Stimulated activated CD4-positive, alpha-beta T cell treated with anti-CD3 and anti-CD28 coated beads, TNF-alpha, amount 100 ng/mL, for 1 hour (primary cell): Measurements from ENCODE around the gene KTN1.

Experiments
- DNase-seq, 3 donors: peaks; one replicate each; pipeline ENCODE4 v3.0.0-alpha.2; 2020; ENCODE audit warnings: low read depth in 3 of 3, low spot score in 1 of 3

Gene KTN1

DNA sequence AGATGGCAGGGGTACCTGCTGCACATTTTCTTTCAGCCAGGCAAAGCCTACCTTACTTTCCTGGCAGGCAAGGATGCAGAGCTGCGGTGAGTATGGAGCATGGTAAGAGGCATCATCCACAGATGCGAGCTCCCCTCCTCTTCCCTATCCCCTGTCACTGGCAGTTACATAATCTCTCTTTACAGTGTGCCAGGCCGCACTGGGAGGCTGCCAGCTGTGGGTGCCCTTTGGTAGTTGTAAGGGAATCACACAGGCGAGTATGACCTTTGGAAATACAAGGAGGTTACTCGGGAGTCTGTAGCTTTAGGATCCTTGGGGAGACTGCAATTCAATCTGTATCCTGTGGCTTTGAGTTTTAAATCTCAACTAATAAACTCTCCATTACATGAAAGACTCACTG is 132.5 kb downstream of the KTN1 start:
- no peak for DNase-seq

DNA sequence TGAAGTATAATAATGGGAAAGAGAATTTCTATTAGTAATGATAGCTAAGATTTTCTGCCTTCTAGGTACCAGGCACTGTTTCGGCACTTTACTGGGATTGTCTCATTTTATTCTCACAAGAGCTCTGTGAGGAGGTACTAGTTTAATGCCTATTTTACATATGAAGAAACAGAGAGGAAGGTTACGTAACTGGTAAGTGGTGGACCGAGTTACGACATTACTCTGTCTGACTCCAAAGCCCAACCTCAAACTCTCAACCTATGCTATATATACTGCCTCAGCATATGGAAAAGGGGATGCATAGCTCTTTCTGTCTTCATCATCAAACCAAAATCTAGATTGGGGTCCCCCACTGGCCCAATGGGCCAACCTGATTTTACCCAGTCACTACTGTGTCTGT is 133.5 kb downstream of the KTN1 start:
- no peak for DNase-seq

DNA sequence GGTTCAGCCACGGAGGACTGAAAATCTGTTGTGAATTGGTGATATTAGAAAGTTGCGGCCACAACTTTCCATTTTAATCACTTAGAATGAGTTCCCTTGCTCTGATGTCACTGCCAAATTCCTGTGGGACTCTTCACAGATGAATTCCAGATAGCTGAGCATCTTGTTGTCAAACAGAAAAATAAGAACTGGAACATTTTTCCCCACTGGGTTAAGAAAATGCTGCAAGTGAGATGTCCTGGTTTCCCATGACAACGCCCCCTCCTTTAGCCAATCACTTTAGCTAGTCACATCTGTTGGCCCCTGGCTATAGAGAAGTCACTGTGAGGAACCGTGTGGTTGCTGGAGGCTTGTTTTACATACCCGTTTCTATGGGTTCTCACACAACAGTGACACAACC is 135.9 kb downstream of the KTN1 start:
- no peak for DNase-seq

DNA sequence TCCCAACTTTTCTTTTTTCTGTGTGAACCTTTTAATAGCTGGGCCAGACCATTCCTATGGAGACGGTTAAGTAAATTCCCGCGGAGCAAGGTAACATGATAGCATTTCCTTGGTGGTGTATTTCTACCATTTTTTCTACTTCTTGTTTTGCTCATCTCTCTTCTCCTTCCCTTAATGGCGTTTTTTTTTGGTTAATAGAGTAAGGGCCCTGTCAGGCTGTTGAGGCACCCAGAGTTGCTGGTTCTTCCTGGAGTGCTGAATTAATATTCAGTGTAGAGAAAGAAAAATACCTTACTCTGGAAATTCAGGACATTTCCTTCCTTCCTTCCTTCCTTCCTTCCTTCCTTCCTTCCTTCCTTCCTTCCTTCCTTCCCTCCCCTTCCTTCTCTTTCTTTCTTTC is 137.6 kb downstream of the KTN1 start:
- DNase-seq: no peak

DNA sequence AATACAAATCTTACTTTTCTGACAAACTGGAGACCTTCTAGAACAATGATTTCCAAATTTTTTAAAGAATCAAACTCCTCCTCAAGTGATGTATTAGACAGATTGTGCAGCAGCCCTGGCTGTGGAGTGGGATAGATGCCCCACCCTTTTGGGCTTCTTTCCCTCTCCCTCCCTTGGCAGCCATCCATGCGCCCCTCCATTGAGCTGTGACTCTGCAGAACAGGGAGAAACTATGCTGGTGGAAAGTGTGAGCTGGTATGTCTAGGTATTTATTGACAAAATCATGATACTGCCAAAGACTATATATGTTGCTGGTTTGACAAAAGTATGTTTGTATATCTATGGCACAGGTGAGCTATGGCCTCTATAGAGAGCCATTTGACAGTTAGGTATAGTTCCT is 138.5 kb downstream of the KTN1 start:
- DNase-seq: no peak

DNA sequence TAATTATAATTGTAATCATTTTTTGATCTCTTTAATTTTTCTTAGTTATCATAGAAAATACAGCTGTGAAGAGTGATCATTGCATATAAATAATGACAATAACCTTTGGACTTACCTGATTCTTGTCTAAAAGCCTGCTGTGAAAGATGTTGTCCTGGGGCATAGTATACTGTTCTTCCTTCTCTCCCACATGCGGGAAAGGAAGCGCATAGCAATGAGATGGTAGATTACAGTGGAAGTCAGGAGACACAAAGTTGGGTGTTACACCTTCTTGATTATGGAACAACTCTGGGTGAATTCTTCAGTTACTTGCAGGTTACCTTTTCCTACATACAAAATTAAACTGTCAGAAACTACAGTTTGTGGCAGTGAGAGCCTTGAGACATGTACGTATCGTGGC is 140.8 kb downstream of the KTN1 start:
- no peak for DNase-seq

DNA sequence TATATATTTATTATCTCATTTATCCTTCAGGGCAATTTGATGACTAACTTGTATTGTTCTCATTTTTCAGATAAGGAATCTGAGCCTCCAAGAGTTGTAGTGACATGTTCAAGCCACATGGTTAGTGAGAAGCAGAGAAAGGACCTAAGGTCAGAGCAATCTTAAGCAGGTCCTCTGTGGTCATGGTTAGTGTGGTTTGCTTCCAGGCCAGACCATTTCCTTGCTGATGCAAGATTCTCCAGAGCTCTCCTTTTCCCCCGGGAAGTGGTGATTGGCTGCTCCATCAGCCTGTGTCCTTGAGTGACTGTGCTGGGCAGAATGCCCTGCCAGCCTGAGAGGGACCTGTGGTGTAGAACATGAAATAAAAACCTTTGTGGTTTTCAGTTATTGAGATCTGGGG is 141.3 kb downstream of the KTN1 start:
- no peak for DNase-seq

DNA sequence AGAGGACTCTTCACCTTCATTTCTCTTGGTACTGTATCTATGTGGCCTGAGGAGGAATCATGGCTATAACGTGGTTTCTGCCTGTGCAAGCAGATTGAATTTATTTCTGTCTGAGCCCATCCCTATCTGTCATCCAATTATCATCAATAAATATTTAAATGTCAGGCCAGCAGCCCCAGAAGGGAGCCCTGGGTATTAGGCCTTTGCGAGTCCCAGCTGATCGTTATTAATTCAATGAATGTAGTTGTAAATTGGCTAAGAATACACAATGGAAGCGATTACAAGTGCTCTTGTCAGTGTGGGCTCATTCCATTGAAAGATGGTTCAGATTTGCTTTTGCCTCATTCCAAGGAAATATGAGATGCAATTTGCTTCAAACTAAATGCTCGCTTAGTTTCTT is 142.0 kb downstream of the KTN1 start:
- no peak for DNase-seq

DNA sequence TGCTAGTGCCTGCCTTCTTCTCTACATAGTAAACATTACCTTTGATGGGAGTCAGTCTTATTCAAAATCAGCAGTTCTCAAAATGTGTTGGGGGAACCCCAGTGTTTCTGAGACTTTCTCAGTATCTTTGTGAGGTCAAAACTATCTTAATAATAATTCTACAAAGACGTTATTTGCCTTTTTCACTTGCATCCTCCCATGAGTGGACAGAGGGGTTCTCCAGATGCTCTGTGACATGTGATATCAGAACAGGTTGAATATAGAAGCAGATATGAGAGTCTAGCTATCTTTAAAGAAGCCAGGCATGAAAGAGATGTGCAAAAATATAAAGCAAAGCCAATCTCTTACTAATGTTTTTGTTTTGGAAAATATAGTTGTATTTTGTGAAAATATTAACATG is 144.7 kb downstream of the KTN1 start:
- DNase-seq: no peak

DNA sequence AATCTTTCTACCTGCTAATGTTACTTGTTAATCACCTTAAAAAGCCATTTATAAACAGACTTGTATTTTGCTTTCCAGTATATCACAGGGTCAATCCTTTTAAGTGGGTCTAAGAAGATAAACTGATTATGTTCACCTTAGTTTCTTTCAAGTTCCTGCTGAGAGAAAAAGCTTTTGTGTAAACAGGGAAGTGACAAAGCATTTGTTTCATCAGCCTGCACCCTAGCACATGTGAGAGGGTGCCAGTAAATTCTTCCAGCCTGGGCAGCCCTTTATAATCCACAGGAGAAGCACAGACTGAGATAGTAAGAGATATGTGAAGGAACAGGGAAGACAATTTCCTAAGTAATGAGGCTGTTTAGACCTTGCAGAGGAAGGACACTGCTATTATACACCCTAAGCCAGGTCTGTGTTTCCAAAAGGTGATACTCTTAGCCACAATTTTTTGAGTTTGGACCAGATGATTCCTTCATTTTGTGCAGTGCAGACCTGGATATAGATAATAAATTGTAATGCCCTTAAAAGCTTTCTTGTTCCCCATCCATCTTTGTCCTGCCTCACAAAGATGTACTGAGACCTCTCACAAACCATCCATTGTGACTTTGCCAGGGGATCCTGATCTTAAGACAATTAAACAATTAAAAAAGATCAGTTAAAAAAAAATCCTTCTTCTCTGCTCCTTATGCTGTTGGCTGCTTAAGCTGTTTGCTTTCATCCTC is 150.7 kb downstream of the KTN1 start:
- no peak for DNase-seq

DNA sequence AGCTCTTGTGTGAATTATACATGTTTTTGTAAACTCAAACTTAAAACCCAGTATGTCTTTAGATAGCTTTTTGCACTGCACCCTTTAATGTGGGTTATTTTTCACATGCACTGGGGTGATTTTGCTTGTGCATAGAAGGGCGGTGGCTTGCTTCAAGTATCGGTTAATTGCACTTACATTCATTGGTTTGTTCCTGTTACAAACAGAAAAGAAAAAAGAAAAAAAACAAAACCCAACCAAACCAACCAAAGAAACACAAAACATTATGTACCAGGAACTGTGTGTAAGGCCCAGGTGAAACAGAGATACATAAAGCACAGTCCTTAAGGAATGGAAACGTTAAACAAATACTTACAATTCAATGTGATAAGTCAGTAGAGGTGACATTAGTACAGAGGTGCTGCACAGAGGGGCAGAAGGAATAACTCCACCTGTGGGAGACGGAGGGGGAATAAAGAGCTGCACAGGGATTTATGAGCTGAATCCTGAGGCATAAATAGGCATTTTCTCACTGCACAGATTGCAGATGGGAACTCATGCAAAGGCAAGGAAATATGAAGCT is 151.4 kb downstream of the KTN1 start:
- no peak for DNase-seq

DNA sequence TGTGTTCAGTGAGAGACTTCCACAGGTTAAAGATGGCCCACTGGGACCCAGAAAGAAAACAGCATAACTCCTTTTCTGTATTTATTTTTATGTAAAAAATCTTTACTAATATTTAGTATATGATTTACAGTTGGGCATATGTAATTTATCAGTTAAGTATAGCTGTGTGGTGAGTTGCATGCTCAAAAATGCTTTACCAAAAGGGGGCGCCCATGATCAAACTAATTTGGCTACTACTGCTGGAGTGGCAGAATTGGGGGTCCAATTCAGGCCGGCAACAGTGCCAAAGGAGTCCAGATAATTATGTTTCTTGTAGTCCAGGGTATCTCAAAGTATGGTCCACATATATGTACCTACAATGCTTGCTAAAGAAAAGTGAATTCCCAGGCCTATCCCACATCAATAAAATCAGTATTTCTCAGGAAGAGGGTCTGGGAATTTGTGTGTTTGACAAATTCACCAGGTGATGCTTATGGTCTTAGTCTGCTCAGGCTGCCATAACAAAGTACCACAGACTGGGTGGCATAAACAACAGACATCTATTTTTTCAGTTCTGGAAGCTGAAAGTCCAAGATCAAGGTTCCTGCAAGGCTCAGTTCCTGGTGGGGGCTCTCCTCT is 152.0 kb downstream of the KTN1 start:
- DNase-seq: peak in 2 of 3 donors; percentile 4 to 7

DNA sequence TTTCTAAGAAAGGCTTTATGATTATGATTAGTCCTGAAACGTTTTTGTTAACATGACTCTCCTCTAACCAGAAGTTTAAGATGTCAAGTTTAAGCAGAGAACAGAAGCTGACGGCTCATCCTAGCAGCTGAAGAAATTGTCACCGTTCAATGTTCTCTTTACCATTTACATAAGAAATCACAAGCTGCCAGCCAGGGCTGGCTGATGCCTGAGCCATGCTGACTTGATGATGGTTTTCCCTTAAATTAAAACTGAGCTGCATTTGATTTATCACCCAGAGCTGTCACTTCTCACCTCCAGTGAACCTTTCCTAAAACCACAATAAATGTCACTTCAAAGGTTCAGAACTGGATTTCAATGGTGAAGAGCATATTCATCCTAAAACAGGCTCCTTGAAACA is 153.6 kb downstream of the KTN1 start:
- no peak for DNase-seq
